ENCODE data around the gene MPPE1.

DNA sequence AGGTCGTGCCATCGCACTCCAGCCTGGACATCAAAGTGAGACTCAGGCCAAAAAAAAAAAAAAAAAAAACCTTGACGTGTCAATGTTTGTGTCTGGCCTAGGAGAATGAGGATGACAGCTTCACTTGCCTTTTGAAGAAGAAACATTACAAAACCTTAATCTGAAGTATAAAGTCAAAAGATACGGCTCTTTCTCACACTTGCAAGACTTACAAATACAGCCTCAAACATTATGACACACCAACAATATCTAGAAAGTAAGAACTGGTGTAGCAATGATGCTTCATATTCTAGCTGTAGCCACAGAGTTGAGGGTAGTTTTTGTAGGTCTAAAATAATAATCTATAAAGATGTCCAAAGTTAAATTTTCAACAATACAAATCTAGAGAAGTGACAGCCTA, 25.5 kb downstream of the MPPE1 start:
- TF ChIP-seq POLR2A (IDR thresholded peaks at IDR 0.05), result no peak
- TF ChIP-seq, protein P1, sequence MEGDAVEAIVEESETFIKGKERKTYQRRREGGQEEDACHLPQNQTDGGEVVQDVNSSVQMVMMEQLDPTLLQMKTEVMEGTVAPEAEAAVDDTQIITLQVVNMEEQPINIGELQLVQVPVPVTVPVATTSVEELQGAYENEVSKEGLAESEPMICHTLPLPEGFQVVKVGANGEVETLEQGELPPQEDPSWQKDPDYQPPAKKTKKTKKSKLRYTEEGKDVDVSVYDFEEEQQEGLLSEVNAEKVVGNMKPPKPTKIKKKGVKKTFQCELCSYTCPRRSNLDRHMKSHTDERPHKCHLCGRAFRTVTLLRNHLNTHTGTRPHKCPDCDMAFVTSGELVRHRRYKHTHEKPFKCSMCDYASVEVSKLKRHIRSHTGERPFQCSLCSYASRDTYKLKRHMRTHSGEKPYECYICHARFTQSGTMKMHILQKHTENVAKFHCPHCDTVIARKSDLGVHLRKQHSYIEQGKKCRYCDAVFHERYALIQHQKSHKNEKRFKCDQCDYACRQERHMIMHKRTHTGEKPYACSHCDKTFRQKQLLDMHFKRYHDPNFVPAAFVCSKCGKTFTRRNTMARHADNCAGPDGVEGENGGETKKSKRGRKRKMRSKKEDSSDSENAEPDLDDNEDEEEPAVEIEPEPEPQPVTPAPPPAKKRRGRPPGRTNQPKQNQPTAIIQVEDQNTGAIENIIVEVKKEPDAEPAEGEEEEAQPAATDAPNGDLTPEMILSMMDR (IDR thresholded peaks at IDR 0.05), result no peak

Measured in right lobe of liver (tissue), 4 donors.